Activated CD8-positive, alpha-beta T cell treated with anti-CD3 and anti-CD28 coated beads for 36 hours (primary cell): ENCODE measurements around the gene RIN3. TPM values are rescaled to one million over a fixed set of nuclear protein-coding genes. Genes with fewer than 3 reads are reported as not detected.
A peak's percentile ranks its signal among the peaks of the same experiment; 100 is the strongest.

Source experiments
- ATAC-seq: fragments of 200-7000 bp; cut with Tn5 transposase; one replicate; pipeline ENCODE4 v1.10.0; 2021; ENCODE audit warnings: mild to moderate bottlenecking, moderate library complexity
- CTCF ChIA-PET: fragments of 350-600 bp; sonication (Branson Sonifier 250); formaldehyde crosslinking; loops from one replicate; lab custom pipeline; 2021; ENCODE audit warnings: antibody characterized with exemption; lab: Charles Lee
- POLR2A ChIA-PET: fragments of 350-600 bp; sonication (Branson Sonifier 250); formaldehyde crosslinking; loops from one replicate; lab custom pipeline; 2021; ENCODE audit warnings: antibody characterized with exemption; lab: Charles Lee
- DNase-seq: peaks from one replicate; pipeline ENCODE4 v3.0.0-alpha.2; 2020
- H3K27ac Mint-ChIP-seq: one replicate; pipeline ENCODE4 v1.8.0; 2021; ENCODE audit warnings: mild to moderate bottlenecking, mixed read lengths
- H3K27me3 Mint-ChIP-seq: one replicate; pipeline ENCODE4 v1.8.0; 2021; ENCODE audit warnings: mixed read lengths
- H3K36me3 Mint-ChIP-seq: one replicate; pipeline ENCODE4 v1.8.0; 2021; ENCODE audit warnings: low read depth, mixed read lengths
- H3K4me1 Mint-ChIP-seq: one replicate; pipeline ENCODE4 v1.8.0; 2021; ENCODE audit warnings: low read depth, mixed read lengths
- H3K4me3 Mint-ChIP-seq: one replicate; pipeline ENCODE4 v1.8.0; 2021; ENCODE audit warnings: mild to moderate bottlenecking, moderate library complexity, mixed read lengths
- H3K9me3 Mint-ChIP-seq: one replicate; pipeline ENCODE4 v1.8.0; 2021; ENCODE audit warnings: mixed read lengths
- intact Hi-C: fragments of 100-400 bp; cut with micrococcal nuclease; formaldehyde crosslinking; loops from one replicate; pipeline ENCODE4 v1.10.0; 2022
- total RNA-seq, 2 experiments: library from RNA; stranded (reverse); gene quantifications; one replicate each; pipeline ENCODE4 v1.2.3, GENCODE V29; 2021
- TF ChIP-seq, protein P1 (sequence below): fragments of 200-600 bp; IDR thresholded peaks from one replicate; pipeline ENCODE4 v1.8.0; 2022; ENCODE audit warnings: antibody characterized with exemption, mild to moderate bottlenecking

The RIN3 gene
- total RNA-seq, 2 experiments from 2014 or later: 61.3 to 62.4 TPM

DNA sequence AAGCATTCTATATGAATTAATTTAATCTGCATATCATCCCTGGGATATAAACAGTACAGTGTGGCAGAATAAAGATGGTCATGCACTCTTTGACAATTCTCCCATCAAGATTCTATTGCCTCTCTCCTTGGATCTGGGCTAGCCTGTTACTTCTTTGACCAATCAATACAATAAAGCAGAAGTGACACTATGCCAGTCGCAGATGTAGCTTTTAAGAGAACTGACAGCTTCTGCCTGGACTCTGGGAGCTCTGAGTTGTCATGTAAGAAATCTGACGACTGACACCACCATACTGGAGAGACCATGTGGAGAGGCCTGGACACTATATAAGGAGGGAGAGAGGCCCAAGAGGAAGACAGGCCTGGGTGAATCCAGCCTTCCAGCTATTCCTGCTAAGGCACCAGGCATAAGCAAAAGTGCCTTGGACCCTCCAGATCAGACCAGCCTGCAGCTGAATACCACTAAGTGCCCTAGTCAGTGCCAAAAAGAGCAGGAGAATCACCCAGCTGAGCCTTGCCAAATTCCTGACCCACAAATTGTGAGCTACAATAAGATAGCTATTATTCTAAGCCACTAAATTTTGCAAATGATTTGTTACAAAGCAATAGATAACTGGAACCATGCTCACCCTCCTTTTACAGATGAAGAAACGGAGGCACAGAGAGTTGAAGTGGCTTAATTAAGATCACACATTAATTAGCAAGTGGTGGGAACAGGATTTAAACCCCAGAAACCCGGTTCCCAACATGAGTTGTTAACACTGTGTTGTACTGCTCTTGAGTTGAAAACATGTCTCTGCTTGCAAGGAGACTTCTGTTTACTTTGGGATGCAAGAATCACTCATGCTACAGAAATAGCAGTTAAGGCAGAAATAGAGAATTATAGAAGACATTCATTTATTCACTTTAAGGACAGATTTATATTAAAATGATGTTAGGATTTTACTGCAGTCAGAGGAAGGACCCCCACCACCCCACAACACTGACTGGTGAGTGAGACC lies 84.6 kb downstream of the RIN3 start:
- DNase-seq (no peak), ATAC-seq (no peak)
- Mint-ChIP-seq H3K27me3 (no peaks in the 10 kb centered on the region), H3K4me1 (peaks cover 45% of the 10 kb centered on the region), H3K9me3 (peaks cover 1% of the 10 kb centered on the region), H3K36me3 (peaks cover 37% of the 10 kb centered on the region), H3K4me3 (no peak overlapping the region), H3K27ac (no peak overlapping the region)
- ChIA-PET POLR2A (no interaction called here), CTCF (interaction anchor here (2.1 to 5.3 kb wide), 3 partner anchors 9 to 16 kb away, joined by 6 to 25 read pairs (median 11); no protein-coding TSS in a partner anchor)
- intact Hi-C loops: no loop called here
- TF ChIP-seq, protein P1, sequence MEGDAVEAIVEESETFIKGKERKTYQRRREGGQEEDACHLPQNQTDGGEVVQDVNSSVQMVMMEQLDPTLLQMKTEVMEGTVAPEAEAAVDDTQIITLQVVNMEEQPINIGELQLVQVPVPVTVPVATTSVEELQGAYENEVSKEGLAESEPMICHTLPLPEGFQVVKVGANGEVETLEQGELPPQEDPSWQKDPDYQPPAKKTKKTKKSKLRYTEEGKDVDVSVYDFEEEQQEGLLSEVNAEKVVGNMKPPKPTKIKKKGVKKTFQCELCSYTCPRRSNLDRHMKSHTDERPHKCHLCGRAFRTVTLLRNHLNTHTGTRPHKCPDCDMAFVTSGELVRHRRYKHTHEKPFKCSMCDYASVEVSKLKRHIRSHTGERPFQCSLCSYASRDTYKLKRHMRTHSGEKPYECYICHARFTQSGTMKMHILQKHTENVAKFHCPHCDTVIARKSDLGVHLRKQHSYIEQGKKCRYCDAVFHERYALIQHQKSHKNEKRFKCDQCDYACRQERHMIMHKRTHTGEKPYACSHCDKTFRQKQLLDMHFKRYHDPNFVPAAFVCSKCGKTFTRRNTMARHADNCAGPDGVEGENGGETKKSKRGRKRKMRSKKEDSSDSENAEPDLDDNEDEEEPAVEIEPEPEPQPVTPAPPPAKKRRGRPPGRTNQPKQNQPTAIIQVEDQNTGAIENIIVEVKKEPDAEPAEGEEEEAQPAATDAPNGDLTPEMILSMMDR: no peak

DNA sequence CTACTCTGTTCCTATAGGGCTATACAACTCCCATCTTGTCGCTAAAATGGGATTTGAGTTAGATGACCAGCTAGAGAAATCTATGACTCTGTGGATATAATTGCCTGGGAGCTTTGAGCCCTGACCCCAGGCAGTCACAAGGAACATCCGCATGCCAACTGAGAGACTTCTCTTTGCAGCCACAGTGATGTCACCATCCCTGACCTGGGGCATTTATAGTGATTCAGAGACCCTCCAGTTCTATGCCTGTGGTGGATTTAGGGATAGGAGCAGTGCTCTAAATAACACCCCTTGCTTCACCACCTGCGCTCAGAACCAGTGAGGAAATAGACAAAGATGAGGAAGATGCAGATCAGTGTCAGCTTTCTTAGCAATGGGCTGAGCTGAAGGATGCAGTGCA lies 86.2 kb downstream of the RIN3 start:
- Mint-ChIP-seq H3K4me1 (peaks cover 49% of the 10 kb centered on the region), H3K27ac (no peak overlapping the region), H3K36me3 (peaks cover 28% of the 10 kb centered on the region), H3K9me3 (no peaks in the 10 kb centered on the region), H3K4me3 (no peak overlapping the region), H3K27me3 (no peaks in the 10 kb centered on the region)
- ChIA-PET POLR2A (no interaction called here), CTCF (interaction anchor here (0.6 to 5.3 kb wide), 4 partner anchors 10 to 14 kb away, joined by 3 to 25 read pairs (median 5); no protein-coding TSS in a partner anchor)
- ATAC-seq (no peak), DNase-seq (no peak)
- intact Hi-C loops: loop anchor here (5.0 kb wide), 1 partner anchor 77 kb away; no protein-coding TSS in a partner anchor
- TF ChIP-seq, protein P1: no peak

DNA sequence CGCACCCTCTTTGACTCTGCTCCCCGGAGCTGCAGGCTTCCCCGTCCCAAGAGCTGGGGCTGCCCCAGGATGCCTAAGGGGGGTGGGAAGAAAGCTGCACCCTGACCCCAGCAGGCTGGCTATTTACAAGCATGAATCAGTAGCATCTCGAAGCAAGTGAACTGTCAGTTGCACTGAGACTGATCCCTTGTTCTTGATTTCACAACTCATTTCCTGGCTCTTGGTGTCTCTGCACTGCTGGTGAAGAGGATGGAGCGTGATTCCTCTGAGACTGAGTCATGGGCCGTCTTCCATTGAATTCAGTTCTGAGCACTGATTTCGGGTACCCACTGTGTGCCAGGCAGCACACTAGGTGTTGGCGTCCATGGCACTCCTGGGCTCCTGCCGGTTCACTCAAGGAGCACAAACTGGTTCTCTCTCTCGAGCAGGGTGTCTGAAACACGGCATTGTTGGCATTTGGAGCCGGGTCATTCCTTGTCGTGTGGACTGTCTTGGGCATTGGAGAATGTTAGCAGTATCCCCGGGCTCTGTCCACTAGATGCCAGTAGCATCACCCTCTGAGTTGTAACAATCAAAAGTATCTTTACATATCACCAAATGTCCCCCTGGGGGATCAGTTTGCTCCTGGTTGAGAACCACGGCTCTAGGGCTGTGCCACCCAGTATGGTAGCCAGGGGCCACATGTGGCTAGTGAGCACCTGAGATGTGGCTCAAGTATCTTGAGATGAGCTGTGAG lies 86.9 kb downstream of the RIN3 start:
- Mint-ChIP-seq H3K27me3 (no peaks in the 10 kb centered on the region), H3K4me3 (no peak overlapping the region), H3K4me1 (peaks cover 46% of the 10 kb centered on the region), H3K9me3 (no peaks in the 10 kb centered on the region), H3K36me3 (peaks cover 21% of the 10 kb centered on the region), H3K27ac (peak overlapping the region; percentile 51)
- intact Hi-C loops: loop anchor here (5.0 kb wide), 1 partner anchor 77 kb away; no protein-coding TSS in a partner anchor
- ATAC-seq (peak; percentile 52), DNase-seq (no peak)
- TF ChIP-seq, protein P1: no peak
- ChIA-PET CTCF (interaction anchor here (0.8 to 5.3 kb wide), 3 partner anchors 10 to 14 kb away, joined by 3 to 25 read pairs (median 6); no protein-coding TSS in a partner anchor), POLR2A (no interaction called here)

DNA sequence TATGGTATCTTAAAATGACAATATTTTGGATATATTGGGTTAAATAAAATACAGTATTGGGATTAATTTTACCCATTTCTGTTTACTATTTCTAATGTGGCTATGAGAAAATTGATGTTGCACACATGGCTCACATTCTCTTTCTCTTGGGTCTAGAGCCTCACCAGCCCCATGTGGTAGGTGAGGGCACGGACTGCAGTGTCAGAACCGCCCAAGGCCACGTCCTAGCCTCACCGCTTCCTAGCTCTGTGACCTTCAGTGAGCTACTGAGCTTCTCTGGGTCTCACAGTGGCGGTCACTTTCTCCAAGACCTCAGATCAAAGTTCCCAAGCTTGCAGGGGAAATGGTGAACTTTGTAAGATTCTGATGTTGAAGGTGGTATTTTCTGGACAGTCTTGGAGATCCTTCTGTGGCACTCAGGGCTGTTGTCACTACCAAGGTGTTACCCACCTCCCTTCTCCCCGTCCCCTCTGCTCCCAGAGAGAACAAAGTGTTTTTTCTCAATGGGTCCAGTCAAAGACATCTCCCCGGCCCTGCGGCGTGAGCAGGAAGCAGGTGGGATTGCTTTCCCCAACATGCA lies 87.6 kb downstream of the RIN3 start:
- ChIA-PET POLR2A (no interaction called here), CTCF (interaction anchor here (2.9 kb wide), 1 partner anchor 13 kb away, joined by 9 read pairs; no protein-coding TSS in a partner anchor)
- peaks cover 21% of the 10 kb centered on the region for H3K36me3 Mint-ChIP-seq
- no peaks in the 10 kb centered on the region for H3K9me3 Mint-ChIP-seq
- no peak for ATAC-seq
- TF ChIP-seq, protein P1: no peak
- H3K27ac Mint-ChIP-seq: no peak overlapping the region
- no peaks in the 10 kb centered on the region for H3K27me3 Mint-ChIP-seq
- intact Hi-C loops: loop anchor here (5.0 kb wide), 1 partner anchor 76 kb away; no protein-coding TSS in a partner anchor
- DNase-seq: no peak
- H3K4me1 Mint-ChIP-seq: peaks cover 43% of the 10 kb centered on the region
- no peak overlapping the region for H3K4me3 Mint-ChIP-seq
